GM13977 (cell line): ENCODE data around the gene DLX5.

ENCODE experiments used
- DNase-seq: peaks from one replicate; pipeline ENCODE4 v3.0.0; 2012; ENCODE audit warnings: low spot score
- CTCF ChIP-seq: IDR thresholded peaks from 2 replicates; pipeline ENCODE4 v1.5.1; 2012; ENCODE audit warnings: mild to moderate bottlenecking, control low read depth; ENCODE audit not compliant: insufficient read depth; ENCODE audit errors: extremely low read depth, missing control alignments
- in situ Hi-C: fragments of 300-500 bp; cut with MboI; formaldehyde crosslinking; loops from one replicate; pipeline ENCODE4 v1.12.0; 2022; ENCODE audit warnings: low sequenced_read_pairs, low pct_unique_long_range_greater_than_20kb, mixed read lengths, inconsistent platforms; ENCODE audit not compliant: unreplicated experiment

The DLX5 gene

GRCh38 chr7:96998744-96999143 lies 25.9 kb downstream of the DLX5 start:
- in situ Hi-C loops = no loop called here
- DNase-seq = peak; percentile 6
- TF ChIP-seq CTCF = no peak

GRCh38 chr7:96998333-96998732 lies 26.3 kb downstream of the DLX5 start:
- in situ Hi-C loops = no loop called here
- TF ChIP-seq CTCF = no peak
- DNase-seq = peak; percentile 15

DNA sequence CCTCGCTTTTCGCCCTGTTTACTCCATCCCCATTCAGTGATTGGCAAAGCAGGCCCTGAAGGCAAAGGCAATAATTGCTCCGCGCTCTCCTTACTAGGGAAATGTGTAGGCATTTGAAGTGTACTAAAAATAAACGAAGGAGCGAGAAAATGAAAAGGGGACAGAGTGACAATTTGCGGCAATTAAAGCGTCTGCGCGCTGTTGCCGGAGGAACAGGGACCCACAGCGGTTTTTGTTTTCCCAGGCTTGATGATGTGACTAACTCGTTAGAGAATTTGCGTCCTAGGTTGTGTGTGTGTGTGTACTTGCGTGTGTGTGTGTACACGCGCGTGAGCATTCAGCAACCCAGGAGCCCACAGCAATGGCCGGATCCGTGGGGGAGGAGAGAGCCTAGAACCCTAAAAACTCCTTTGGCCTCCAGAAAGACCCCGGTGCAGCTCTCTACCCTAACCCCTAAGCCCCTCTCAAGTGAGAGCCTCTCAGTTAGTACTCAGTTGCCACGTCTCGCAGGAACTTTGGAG lies 27.1 kb downstream of the DLX5 start:
- no peak for TF ChIP-seq CTCF
- DNase-seq = peak; percentile 11
- in situ Hi-C loops = no loop called here

- in situ Hi-C loops = no loop called here
- TF ChIP-seq CTCF = no peak
- DNase-seq = peak; percentile 16
These were observed 27.6 kb downstream of the DLX5 start for GRCh38 chr7:96996958-96997511.

DNA sequence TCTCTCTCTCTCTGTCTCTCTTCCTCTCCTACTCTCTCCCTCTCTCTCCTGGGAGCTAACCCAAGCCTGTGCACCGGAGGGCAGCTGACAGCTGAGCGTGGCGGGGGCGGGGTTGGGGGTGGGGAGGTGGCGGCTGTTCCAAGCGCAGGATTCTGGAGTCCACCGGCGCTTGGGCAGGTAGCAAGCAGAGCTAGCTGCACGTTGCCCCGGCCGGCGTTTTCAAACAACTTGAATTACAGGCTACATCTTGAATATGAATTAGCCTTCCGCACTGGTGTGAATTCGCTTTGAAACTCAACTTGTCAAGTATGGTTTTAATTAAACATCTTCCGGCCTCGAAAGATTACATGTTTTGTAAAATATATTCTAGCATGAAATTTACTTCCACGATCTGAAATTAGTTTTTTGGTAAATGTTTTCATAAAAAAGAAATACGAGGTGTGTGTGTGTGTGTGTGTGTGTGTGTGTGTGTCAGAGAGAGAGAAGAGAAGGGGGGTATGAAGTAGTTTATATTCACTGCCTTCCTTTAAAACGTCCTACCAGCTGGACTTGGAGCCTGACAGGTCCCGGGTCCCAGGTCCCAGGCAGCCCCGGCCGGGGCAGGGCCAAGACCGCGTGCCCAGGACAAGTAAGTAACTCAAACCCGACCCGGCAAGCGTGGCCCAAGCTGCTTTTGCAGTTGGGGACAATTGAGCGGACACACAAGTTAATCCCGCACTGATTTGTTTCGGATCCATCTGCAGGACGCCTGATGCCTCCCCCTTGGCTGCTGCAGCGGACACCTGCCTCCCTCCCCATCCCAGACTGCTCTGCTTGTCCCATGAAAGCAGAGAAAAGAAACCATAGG lies 28.3 kb downstream of the DLX5 start:
- peak; percentile 5 for DNase-seq
- in situ Hi-C loops = no loop called here
- no peak for TF ChIP-seq CTCF

DNA sequence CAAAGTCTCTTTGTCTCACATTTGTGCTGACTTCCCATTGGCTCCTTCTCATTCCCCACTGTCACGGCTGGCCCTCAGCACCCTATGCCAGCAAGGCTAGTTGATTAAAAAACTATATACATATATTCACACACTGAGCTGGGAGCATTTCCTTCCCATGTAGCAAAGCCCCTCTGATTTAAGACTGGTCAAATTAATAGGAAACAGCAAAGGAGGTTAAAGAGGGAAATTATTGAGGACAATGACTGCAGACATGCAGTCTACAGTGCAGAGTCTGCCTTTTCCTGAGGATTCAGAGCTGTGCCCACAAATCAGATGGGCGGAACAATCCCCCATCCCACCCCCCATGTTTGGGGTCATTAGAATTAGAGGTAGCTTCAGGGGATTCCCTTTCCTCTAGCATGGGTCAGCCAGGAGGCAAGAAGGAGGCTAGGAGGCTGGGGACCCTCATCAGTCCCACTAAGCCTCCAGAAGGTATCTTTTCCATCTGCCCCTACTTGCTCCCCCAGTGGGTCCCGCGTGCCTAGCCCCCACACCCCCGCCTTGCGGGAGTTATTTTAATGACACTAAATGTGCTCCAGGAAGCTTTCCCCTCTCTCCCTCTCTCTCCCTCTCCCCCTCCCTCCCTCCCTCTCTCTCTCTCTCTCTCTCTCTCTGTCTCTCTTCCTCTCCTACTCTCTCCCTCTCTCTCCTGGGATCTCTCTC lies 29.1 kb downstream of the DLX5 start:
- in situ Hi-C loops = no loop called here
- peak; percentile 12 for DNase-seq
- no peak for TF ChIP-seq CTCF
